Fibroblast of the conjunctiva (primary cell): ENCODE results near the gene ADCY10.
"Not testable (repeated sequence)": the region's sequence is repeated elsewhere in the genome, so short reads cannot be mapped to it uniquely, and the experiment has no call there.

Experiments used
- DNase-seq: peaks from one replicate; pipeline ENCODE4 v3.0.0-alpha.2; 2010; ENCODE audit warnings: low read depth

Gene ADCY10

GRCh38 chr1:167849666-167850065 lies 64.3 kb downstream of the ADCY10 start:
- DNase-seq = no peak

GRCh38 chr1:167842872-167843271 lies 71.1 kb downstream of the ADCY10 start:
- DNase-seq = no peak

- DNase-seq = no peak
Measured at GRCh38 chr1:167841530-167841929, 72.4 kb downstream of the ADCY10 start.

GRCh38 chr1:167839009-167839408 lies 74.9 kb downstream of the ADCY10 start:
- DNase-seq = no peak

- no peak for DNase-seq
Measured at GRCh38 chr1:167837326-167837725, 76.6 kb downstream of the ADCY10 start.

GRCh38 chr1:167836197-167836596 lies 77.7 kb downstream of the ADCY10 start:
- DNase-seq = no peak

- DNase-seq = no peak
Measured at GRCh38 chr1:167833904-167834303, 80.0 kb downstream of the ADCY10 start.

- no peak for DNase-seq
Measured at GRCh38 chr1:167832693-167833092, 81.2 kb downstream of the ADCY10 start.

GRCh38 chr1:167830668-167831067 lies 83.3 kb downstream of the ADCY10 start:
- DNase-seq = not testable (repeated sequence)

GRCh38 chr1:167829868-167830267 lies 84.1 kb downstream of the ADCY10 start:
- no peak for DNase-seq

- DNase-seq = no peak
Measured at GRCh38 chr1:167826127-167826526, 87.8 kb downstream of the ADCY10 start.

- no peak for DNase-seq
Measured at GRCh38 chr1:167825419-167826079, 88.4 kb downstream of the ADCY10 start.

- DNase-seq = no peak
Measured at GRCh38 chr1:167824163-167824794, 89.7 kb downstream of the ADCY10 start.

GRCh38 chr1:167821969-167822685 lies 91.8 kb downstream of the ADCY10 start:
- DNase-seq = no peak

GRCh38 chr1:167821356-167821685 lies 92.6 kb downstream of the ADCY10 start:
- DNase-seq = no peak

- no peak for DNase-seq
Measured at GRCh38 chr1:167820684-167821355, 93.1 kb downstream of the ADCY10 start.

- peak; percentile 40 for DNase-seq
Measured at GRCh38 chr1:167819849-167820683, 93.9 kb downstream of the ADCY10 start.

- DNase-seq = no peak
Measured at GRCh38 chr1:167815650-167816049, 98.3 kb downstream of the ADCY10 start.

- DNase-seq = no peak
Measured at GRCh38 chr1:167812972-167813371, 101.0 kb downstream of the ADCY10 start.

- no peak for DNase-seq
Measured at GRCh38 chr1:167808690-167809089, 105.2 kb downstream of the ADCY10 start.

- DNase-seq = no peak
Measured at GRCh38 chr1:167808104-167808503, 105.8 kb downstream of the ADCY10 start.

GRCh38 chr1:167806676-167807075 lies 107.3 kb downstream of the ADCY10 start:
- DNase-seq = not testable (repeated sequence)
